ENCODE measurements around the gene BLOC1S5.
"Not testable (repeated sequence)": the region's sequence is repeated elsewhere in the genome, so short reads cannot be mapped to it uniquely, and the experiment has no call there.

BLOC1S5 gene

GRCh38 chr6:8047541-8048292 is 16.5 kb downstream of the BLOC1S5 start:
- in situ Hi-C loops (cut with HindIII; ENCODE audit: low sequenced_read_pairs) = no loop called here

GRCh38 chr6:8045769-8046168 is 18.4 kb downstream of the BLOC1S5 start:
- in situ Hi-C loops (cut with HindIII; ENCODE audit: low sequenced_read_pairs) = not testable (repeated sequence)

- in situ Hi-C loops (cut with HindIII; ENCODE audit: low sequenced_read_pairs) = no loop called here
These were observed 21.0 kb downstream of the BLOC1S5 start for GRCh38 chr6:8043221-8043620.

GRCh38 chr6:8041913-8042583 is 22.1 kb downstream of the BLOC1S5 start:
- in situ Hi-C loops (cut with HindIII; ENCODE audit: low sequenced_read_pairs) = no loop called here

GRCh38 chr6:8034107-8034506 is 30.1 kb downstream of the BLOC1S5 start:
- in situ Hi-C loops (cut with HindIII; ENCODE audit: low sequenced_read_pairs) = not testable (repeated sequence)

GRCh38 chr6:8030920-8031319 is 33.3 kb downstream of the BLOC1S5 start:
- in situ Hi-C loops (cut with HindIII; ENCODE audit: low sequenced_read_pairs) = no loop called here

- in situ Hi-C loops (cut with HindIII; ENCODE audit: low sequenced_read_pairs) = no loop called here
These were observed 34.8 kb downstream of the BLOC1S5 start for GRCh38 chr6:8029243-8029870.

GRCh38 chr6:8027965-8028651 is 36.1 kb downstream of the BLOC1S5 start:
- in situ Hi-C loops (cut with HindIII; ENCODE audit: low sequenced_read_pairs) = no loop called here

GRCh38 chr6:8026800-8027199 is 37.4 kb downstream of the BLOC1S5 start:
- in situ Hi-C loops (cut with HindIII; ENCODE audit: low sequenced_read_pairs) = no loop called here

- in situ Hi-C loops (cut with HindIII; ENCODE audit: low sequenced_read_pairs) = no loop called here
These were observed 39.0 kb downstream of the BLOC1S5 start for GRCh38 chr6:8025191-8025590.

GRCh38 chr6:8023638-8024037 is 40.6 kb downstream of the BLOC1S5 start:
- in situ Hi-C loops (cut with HindIII; ENCODE audit: low sequenced_read_pairs) = no loop called here

GRCh38 chr6:8020083-8020482 is 44.1 kb downstream of the BLOC1S5 start:
- in situ Hi-C loops (cut with HindIII; ENCODE audit: low sequenced_read_pairs) = no loop called here

- in situ Hi-C loops (cut with HindIII; ENCODE audit: low sequenced_read_pairs) = no loop called here
These were observed 46.5 kb downstream of the BLOC1S5 start for GRCh38 chr6:8017705-8018104.

GRCh38 chr6:8017276-8017701 is 46.9 kb downstream of the BLOC1S5 start:
- in situ Hi-C loops (cut with HindIII; ENCODE audit: low sequenced_read_pairs) = no loop called here

GRCh38 chr6:8014947-8015346 is 49.2 kb downstream of the BLOC1S5 start:
- in situ Hi-C loops (cut with HindIII; ENCODE audit: low sequenced_read_pairs) = no loop called here

- in situ Hi-C loops (cut with HindIII; ENCODE audit: low sequenced_read_pairs) = no loop called here
These were observed 50.4 kb downstream of the BLOC1S5 start for GRCh38 chr6:8013763-8014162.

- in situ Hi-C loops (cut with HindIII; ENCODE audit: low sequenced_read_pairs) = loop anchor here (10.0 kb wide), 2 partner anchors 131 to 281 kb away; partner anchors contain the start of gene BMP6
These were observed 58.0 kb downstream of the BLOC1S5 start for GRCh38 chr6:8006208-8006607.

- in situ Hi-C loops (cut with HindIII; ENCODE audit: low sequenced_read_pairs) = loop anchor here (10.0 kb wide), 2 partner anchors 130 to 280 kb away; partner anchors contain the start of gene BMP6
These were observed 59.1 kb downstream of the BLOC1S5 start for GRCh38 chr6:8005136-8005535.

GRCh38 chr6:8000636-8001035 is 63.6 kb downstream of the BLOC1S5 start:
- in situ Hi-C loops (cut with HindIII; ENCODE audit: low sequenced_read_pairs) = loop anchor here (10.0 kb wide), 2 partner anchors 126 to 276 kb away; partner anchors contain the start of gene BMP6

GRCh38 chr6:8000188-8000596 is 64.0 kb downstream of the BLOC1S5 start:
- in situ Hi-C loops (cut with HindIII; ENCODE audit: low sequenced_read_pairs) = loop anchor here (10.0 kb wide), 2 partner anchors 125 to 275 kb away; partner anchors contain the start of gene BMP6

GRCh38 chr6:7999201-7999600 is 65.0 kb downstream of the BLOC1S5 start:
- in situ Hi-C loops (cut with HindIII; ENCODE audit: low sequenced_read_pairs) = no loop called here
